Measurements from ENCODE around the gene KRT81. TPM values are rescaled to one million over a fixed set of nuclear protein-coding genes. Genes with fewer than 3 reads are reported as not detected.
"Not testable (repeated sequence)": the region's sequence is repeated elsewhere in the genome, so short reads cannot be mapped to it uniquely, and the experiment has no call there.

The KRT81 gene
- total RNA-seq, 1 donor from 2014 or later = not detected

- DNase-seq (ENCODE audit: low read depth in 2 of 2) = no peak
Observed at GRCh38 chr12:52254180-52254964, 37.0 kb downstream of the KRT81 start.

- DNase-seq (ENCODE audit: low read depth in 2 of 2) = no peak
Observed at GRCh38 chr12:52253391-52254179, 37.7 kb downstream of the KRT81 start.

GRCh38 chr12:52252728-52253343 lies 38.5 kb downstream of the KRT81 start:
- DNase-seq (ENCODE audit: low read depth in 2 of 2) = no peak

GRCh38 chr12:52252175-52252615 lies 39.1 kb downstream of the KRT81 start:
- DNase-seq (ENCODE audit: low read depth in 2 of 2) = not testable (repeated sequence)

GRCh38 chr12:52251367-52252051 lies 39.8 kb downstream of the KRT81 start:
- DNase-seq (ENCODE audit: low read depth in 2 of 2) = peak in 1 of 2 donors; percentile 57

- no peak for DNase-seq (ENCODE audit: low read depth in 2 of 2)
Observed at GRCh38 chr12:52250048-52250990, 41.0 kb downstream of the KRT81 start.

GRCh38 chr12:52249511-52250047 lies 41.8 kb downstream of the KRT81 start:
- DNase-seq (ENCODE audit: low read depth in 2 of 2) = no peak

- no peak for DNase-seq (ENCODE audit: low read depth in 2 of 2)
Observed at GRCh38 chr12:52248541-52249461, 42.5 kb downstream of the KRT81 start.

GRCh38 chr12:52247622-52248540 lies 43.5 kb downstream of the KRT81 start:
- DNase-seq (ENCODE audit: low read depth in 2 of 2) = no peak

GRCh38 chr12:52246720-52247621 lies 44.4 kb downstream of the KRT81 start:
- no peak for DNase-seq (ENCODE audit: low read depth in 2 of 2)

GRCh38 chr12:52245962-52246569 lies 45.3 kb downstream of the KRT81 start:
- no peak for DNase-seq (ENCODE audit: low read depth in 2 of 2)

- no peak for DNase-seq (ENCODE audit: low read depth in 2 of 2)
Observed at GRCh38 chr12:52245259-52245961, 45.9 kb downstream of the KRT81 start.

GRCh38 chr12:52244615-52244994 lies 46.7 kb downstream of the KRT81 start:
- DNase-seq (ENCODE audit: low read depth in 2 of 2) = no peak

GRCh38 chr12:52243856-52244614 lies 47.3 kb downstream of the KRT81 start:
- peak; percentile 83 to 95 for DNase-seq (ENCODE audit: low read depth in 2 of 2)

GRCh38 chr12:52243259-52243855 lies 48.0 kb downstream of the KRT81 start:
- peak; percentile 35 to 67 for DNase-seq (ENCODE audit: low read depth in 2 of 2)
